ENCODE measurements around the gene PLTP.

PLTP gene

GRCh38 chr20:45867819-45868176, 44.2 kb downstream of the PLTP start:
- DNase-seq, result no peak

GRCh38 chr20:45867136-45867818, 44.7 kb downstream of the PLTP start:
- DNase-seq, result no peak

GRCh38 chr20:45866454-45866853, 45.5 kb downstream of the PLTP start:
- no peak for DNase-seq

- no peak for DNase-seq
These were observed 48.1 kb downstream of the PLTP start for GRCh38 chr20:45863543-45864470.

- DNase-seq, result no peak
These were observed 50.5 kb downstream of the PLTP start for GRCh38 chr20:45861221-45862075.

- DNase-seq, result no peak
These were observed 51.3 kb downstream of the PLTP start for GRCh38 chr20:45860560-45861220.

- DNase-seq, result no peak
These were observed 52.0 kb downstream of the PLTP start for GRCh38 chr20:45859916-45860315.

- DNase-seq, result no peak
These were observed 54.1 kb downstream of the PLTP start for GRCh38 chr20:45857882-45858216.

GRCh38 chr20:45857114-45857881, 54.7 kb downstream of the PLTP start, which contains the start of the genes ACOT8 and ZSWIM3:
Gene ACOT8 (minus strand): TSS chr20:45857392. CDS start chr20:45857315, 77 bp downstream.
Gene ZSWIM3 (plus strand): TSS chr20:45857614. CDS start chr20:45857826, 212 bp downstream.
- peak; percentile 99 for DNase-seq

- no peak for DNase-seq
These were observed 58.5 kb downstream of the PLTP start for GRCh38 chr20:45853484-45853883.

GRCh38 chr20:45852326-45852725, 59.6 kb downstream of the PLTP start:
- no peak for DNase-seq

- DNase-seq, result no peak
These were observed 60.5 kb downstream of the PLTP start for GRCh38 chr20:45851501-45851900.

GRCh38 chr20:45850926-45851325, 61.0 kb downstream of the PLTP start:
- DNase-seq, result no peak

- DNase-seq, result no peak
These were observed 61.7 kb downstream of the PLTP start for GRCh38 chr20:45850238-45850637.

- no peak for DNase-seq
These were observed 62.9 kb downstream of the PLTP start for GRCh38 chr20:45848969-45849582.

Measured in NCI-H1436 (cell line).